ENCODE data around the gene MDGA2. TPM values are rescaled to one million over a fixed set of nuclear protein-coding genes. Genes with fewer than 3 reads are reported as not detected.

Gene MDGA2
- total RNA-seq, 1 donor: not detected

- H3K4me3 ChIP-seq (ENCODE audit: low read depth, low read length): no peak overlapping the region
- DNase-seq (ENCODE audit: low read depth): no peak
- TF ChIP-seq, protein P1, sequence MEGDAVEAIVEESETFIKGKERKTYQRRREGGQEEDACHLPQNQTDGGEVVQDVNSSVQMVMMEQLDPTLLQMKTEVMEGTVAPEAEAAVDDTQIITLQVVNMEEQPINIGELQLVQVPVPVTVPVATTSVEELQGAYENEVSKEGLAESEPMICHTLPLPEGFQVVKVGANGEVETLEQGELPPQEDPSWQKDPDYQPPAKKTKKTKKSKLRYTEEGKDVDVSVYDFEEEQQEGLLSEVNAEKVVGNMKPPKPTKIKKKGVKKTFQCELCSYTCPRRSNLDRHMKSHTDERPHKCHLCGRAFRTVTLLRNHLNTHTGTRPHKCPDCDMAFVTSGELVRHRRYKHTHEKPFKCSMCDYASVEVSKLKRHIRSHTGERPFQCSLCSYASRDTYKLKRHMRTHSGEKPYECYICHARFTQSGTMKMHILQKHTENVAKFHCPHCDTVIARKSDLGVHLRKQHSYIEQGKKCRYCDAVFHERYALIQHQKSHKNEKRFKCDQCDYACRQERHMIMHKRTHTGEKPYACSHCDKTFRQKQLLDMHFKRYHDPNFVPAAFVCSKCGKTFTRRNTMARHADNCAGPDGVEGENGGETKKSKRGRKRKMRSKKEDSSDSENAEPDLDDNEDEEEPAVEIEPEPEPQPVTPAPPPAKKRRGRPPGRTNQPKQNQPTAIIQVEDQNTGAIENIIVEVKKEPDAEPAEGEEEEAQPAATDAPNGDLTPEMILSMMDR (IDR thresholded peaks at IDR 0.05; ENCODE audit: insufficient read depth, low read length): no peak
Measured at GRCh38 chr14:47509957-47510356, 165.4 kb downstream of the MDGA2 start.

DNA sequence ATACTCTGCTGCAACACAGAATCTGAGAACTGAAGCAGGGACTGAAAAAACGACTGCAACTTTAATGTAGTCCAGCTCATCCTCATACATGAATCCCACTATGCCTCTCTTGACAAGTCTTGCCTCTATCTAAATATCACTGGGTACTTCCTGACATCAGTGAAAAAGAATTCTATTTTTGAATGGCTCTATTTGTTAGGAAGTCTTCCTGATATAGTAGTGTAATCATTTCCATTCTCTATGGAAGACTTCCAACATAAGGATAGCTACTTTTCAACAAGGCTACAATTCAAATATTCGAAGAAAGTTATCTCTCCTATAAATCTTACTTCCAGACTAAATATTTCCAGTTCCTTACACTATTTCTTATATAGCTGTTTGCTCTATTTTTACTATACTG is 167.5 kb downstream of the MDGA2 start:
- no peak for DNase-seq (ENCODE audit: low read depth)
- H3K4me3 ChIP-seq (ENCODE audit: low read depth, low read length): no peak overlapping the region
- TF ChIP-seq, protein P1 (IDR thresholded peaks at IDR 0.05; ENCODE audit: insufficient read depth, low read length): no peak

DNA sequence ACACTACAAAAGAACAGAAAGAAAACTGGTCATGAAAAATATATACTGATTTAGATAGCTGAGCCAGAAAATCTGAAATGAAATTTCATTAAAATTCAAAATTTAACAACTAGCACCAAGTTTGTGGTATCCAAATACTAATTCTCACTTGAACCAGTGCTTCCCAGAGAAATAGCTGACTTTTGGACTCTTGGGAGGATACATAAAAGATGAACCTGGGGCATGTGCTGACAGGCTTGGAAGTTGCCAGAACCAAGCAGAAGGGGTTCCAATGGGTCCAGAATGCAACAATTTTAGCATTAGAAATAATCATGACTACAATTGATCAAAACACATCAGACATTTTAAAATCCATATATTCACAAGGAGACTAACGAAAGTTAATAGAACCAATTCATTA is 175.0 kb downstream of the MDGA2 start:
- no peak for DNase-seq (ENCODE audit: low read depth)
- no peak overlapping the region for H3K4me3 ChIP-seq (ENCODE audit: low read depth, low read length)
- TF ChIP-seq, protein P1 (IDR thresholded peaks at IDR 0.05; ENCODE audit: insufficient read depth, low read length): no peak

- no peak for DNase-seq (ENCODE audit: low read depth)
- H3K4me3 ChIP-seq (ENCODE audit: low read depth, low read length): no peak overlapping the region
- TF ChIP-seq, protein P1 (IDR thresholded peaks at IDR 0.05; ENCODE audit: insufficient read depth, low read length): no peak
Measured at GRCh38 chr14:47490766-47491165, 184.6 kb downstream of the MDGA2 start.

DNA sequence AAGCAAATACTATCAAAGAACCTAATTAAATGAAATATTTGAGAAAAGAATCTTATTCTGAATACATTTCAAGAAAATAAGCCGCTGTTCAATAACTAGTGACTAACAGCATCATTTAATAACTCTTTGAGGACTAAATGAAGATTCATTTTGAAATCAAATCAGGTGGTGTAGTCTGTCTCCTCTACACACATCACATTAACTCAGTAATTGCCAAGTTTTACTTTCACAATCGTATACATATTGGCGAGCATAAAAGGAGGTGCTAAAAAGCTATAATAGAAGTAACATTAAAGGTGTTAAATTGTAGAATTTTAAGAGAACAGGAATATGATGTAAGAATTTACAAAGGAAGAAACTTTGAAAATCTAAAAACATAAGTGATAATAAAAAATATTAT is 185.1 kb downstream of the MDGA2 start:
- DNase-seq (ENCODE audit: low read depth): no peak
- TF ChIP-seq, protein P1 (IDR thresholded peaks at IDR 0.05; ENCODE audit: insufficient read depth, low read length): no peak
- no peak overlapping the region for H3K4me3 ChIP-seq (ENCODE audit: low read depth, low read length)

GRCh38 chr14:47485421-47485820 is 190.0 kb downstream of the MDGA2 start:
- TF ChIP-seq, protein P1 (IDR thresholded peaks at IDR 0.05; ENCODE audit: insufficient read depth, low read length): no peak
- no peak overlapping the region for H3K4me3 ChIP-seq (ENCODE audit: low read depth, low read length)
- no peak for DNase-seq (ENCODE audit: low read depth)

- DNase-seq (ENCODE audit: low read depth): no peak
- no peak overlapping the region for H3K4me3 ChIP-seq (ENCODE audit: low read depth, low read length)
- TF ChIP-seq, protein P1 (IDR thresholded peaks at IDR 0.05; ENCODE audit: insufficient read depth, low read length): no peak
Measured at GRCh38 chr14:47483449-47483848, 192.0 kb downstream of the MDGA2 start.

Data from fibroblast of the aortic adventitia (primary cell).